IPS DF 6.9 (cell line): ENCODE measurements around the gene EBPL.

Source experiments
- DNase-seq: peaks from one replicate; pipeline ENCODE4 v3.0.0-alpha.2; 2013; ENCODE audit warnings: low read depth, low spot score
- H3K27ac ChIP-seq: one replicate; pipeline ENCODE4 v1.5.1; 2013; ENCODE audit warnings: low read length, control low read depth
- H3K27me3 ChIP-seq: 2 replicates; pipeline ENCODE4 v1.6.1; 2013; ENCODE audit warnings: mild to moderate bottlenecking, low read length; ENCODE audit not compliant: control insufficient read depth, insufficient read depth
- H3K36me3 ChIP-seq: 2 replicates; pipeline ENCODE4 v1.6.1; 2013; ENCODE audit warnings: low read length; ENCODE audit not compliant: control insufficient read depth, insufficient read depth
- H3K4me1 ChIP-seq: 2 replicates; pipeline ENCODE4 v1.6.1; 2013; ENCODE audit warnings: low read length; ENCODE audit not compliant: control insufficient read depth, insufficient read depth
- H3K4me3 ChIP-seq: 2 replicates; pipeline ENCODE4 v1.5.1; 2013; ENCODE audit warnings: mild to moderate bottlenecking, low read length
- H3K9me3 ChIP-seq: 2 replicates; pipeline ENCODE4 v1.6.1; 2013; ENCODE audit warnings: low read length, inconsistent platforms; ENCODE audit not compliant: control insufficient read depth, insufficient read depth
- WGBS: extraction: QIAGEN DNeasy Blood & Tissue Kit; methylation state at CpG from one replicate; pipeline ENCODE4 v1.1.7; 2013; ENCODE audit warnings: mixed read lengths, missing lambda C conversion rate; ENCODE audit not compliant: insufficient read length, insufficient coverage; 5-methylcytosine and 5-hydroxymethylcytosine counted together

Gene EBPL

GRCh38 chr13:49676581-49677298 is 14.5 kb downstream of the EBPL start:
- Histone ChIP-seq H3K4me3 (no peak overlapping the region), H3K4me1 (no peaks in the 10 kb centered on the region; the same call in 1 of the 2 replicates), H3K36me3 (peaks cover 10% of the 10 kb centered on the region; the same call in 1 of the 2 replicates), H3K27me3 (no peaks in the 10 kb centered on the region), H3K9me3 (peaks cover 2% of the 10 kb centered on the region; the same call in 1 of the 2 replicates), H3K27ac (no peak overlapping the region)
- no peak for DNase-seq
- WGBS = no CpG with 5 or more reads among the region's 6 CpGs

- no CpG with 5 or more reads among the region's 5 CpGs for WGBS
- Histone ChIP-seq H3K36me3 (peaks cover 8% of the 10 kb centered on the region), H3K4me1 (no peaks in the 10 kb centered on the region; the same call in 1 of the 2 replicates), H3K27me3 (no peaks in the 10 kb centered on the region), H3K27ac (no peak overlapping the region), H3K4me3 (no peak overlapping the region), H3K9me3 (no peaks in the 10 kb centered on the region)
- DNase-seq = no peak
Observed at GRCh38 chr13:49670828-49671227, 20.5 kb downstream of the EBPL start.

GRCh38 chr13:49669735-49670309 is 21.5 kb downstream of the EBPL start:
- Histone ChIP-seq H3K27me3 (no peaks in the 10 kb centered on the region), H3K36me3 (peaks cover 11% of the 10 kb centered on the region), H3K27ac (no peak overlapping the region), H3K4me1 (no peaks in the 10 kb centered on the region; the same call in 1 of the 2 replicates), H3K9me3 (no peaks in the 10 kb centered on the region), H3K4me3 (no peak overlapping the region)
- 100% methylated on average over 4 of the region's 5 CpGs for WGBS
- DNase-seq = no peak

- H3K4me1 ChIP-seq = no peaks in the 10 kb centered on the region; the same call in 1 of the 2 replicates
- WGBS = no CpG with 5 or more reads among the region's 2 CpGs
- H3K9me3 ChIP-seq = no peaks in the 10 kb centered on the region
- H3K36me3 ChIP-seq = peaks cover 11% of the 10 kb centered on the region
- H3K27me3 ChIP-seq = no peaks in the 10 kb centered on the region
- H3K4me3 ChIP-seq = no peak overlapping the region
- DNase-seq = no peak
- no peak overlapping the region for H3K27ac ChIP-seq
Observed at GRCh38 chr13:49667773-49668172, 23.5 kb downstream of the EBPL start.

- no CpG with 5 or more reads among the region's 4 CpGs for WGBS
- DNase-seq = no peak
- no peak overlapping the region for H3K27ac ChIP-seq
- H3K4me1 ChIP-seq = no peaks in the 10 kb centered on the region
- H3K9me3 ChIP-seq = no peaks in the 10 kb centered on the region
- H3K36me3 ChIP-seq = peaks cover 14% of the 10 kb centered on the region
- H3K27me3 ChIP-seq = no peaks in the 10 kb centered on the region
- no peak overlapping the region for H3K4me3 ChIP-seq
Observed at GRCh38 chr13:49664606-49665005, 26.7 kb downstream of the EBPL start.

GRCh38 chr13:49657241-49657641 is 34.0 kb downstream of the EBPL start:
- no peaks in the 10 kb centered on the region for H3K9me3 ChIP-seq
- no peaks in the 10 kb centered on the region for H3K27me3 ChIP-seq
- no CpG with 5 or more reads among the region's 9 CpGs for WGBS
- H3K4me1 ChIP-seq = no peaks in the 10 kb centered on the region
- DNase-seq = no peak
- H3K4me3 ChIP-seq = no peak overlapping the region; the same call in 1 of the 2 replicates
- H3K27ac ChIP-seq = no peak overlapping the region
- peaks cover 3% of the 10 kb centered on the region; the same call in 1 of the 2 replicates for H3K36me3 ChIP-seq

- no peak overlapping the region for H3K4me3 ChIP-seq
- H3K4me1 ChIP-seq = no peaks in the 10 kb centered on the region
- DNase-seq = no peak
- no peak overlapping the region for H3K27ac ChIP-seq
- H3K9me3 ChIP-seq = no peaks in the 10 kb centered on the region
- no CpG with 5 or more reads among the region's 3 CpGs for WGBS
- H3K27me3 ChIP-seq = no peaks in the 10 kb centered on the region
- H3K36me3 ChIP-seq = peaks cover 3% of the 10 kb centered on the region; the same call in 1 of the 2 replicates
Observed at GRCh38 chr13:49655906-49656305, 35.4 kb downstream of the EBPL start.

- no CpG with 5 or more reads among the region's 3 CpGs for WGBS
- Histone ChIP-seq H3K36me3 (no peaks in the 10 kb centered on the region; the same call in 1 of the 2 replicates), H3K4me3 (no peak overlapping the region), H3K9me3 (no peaks in the 10 kb centered on the region), H3K27ac (no peak overlapping the region), H3K27me3 (no peaks in the 10 kb centered on the region), H3K4me1 (no peaks in the 10 kb centered on the region)
- no peak for DNase-seq
Observed at GRCh38 chr13:49654011-49654410, 37.3 kb downstream of the EBPL start.

- H3K4me1 ChIP-seq = no peaks in the 10 kb centered on the region
- H3K36me3 ChIP-seq = no peaks in the 10 kb centered on the region; the same call in 1 of the 2 replicates
- no peaks in the 10 kb centered on the region for H3K9me3 ChIP-seq
- no peak overlapping the region for H3K27ac ChIP-seq
- H3K4me3 ChIP-seq = no peak overlapping the region
- no peaks in the 10 kb centered on the region for H3K27me3 ChIP-seq
- no peak for DNase-seq
Observed at GRCh38 chr13:49653478-49653877, 37.8 kb downstream of the EBPL start.

GRCh38 chr13:49652355-49653305 is 38.7 kb downstream of the EBPL start:
- Histone ChIP-seq H3K27me3 (no peaks in the 10 kb centered on the region), H3K4me1 (no peaks in the 10 kb centered on the region), H3K36me3 (no peaks in the 10 kb centered on the region), H3K4me3 (no peak overlapping the region), H3K9me3 (no peaks in the 10 kb centered on the region), H3K27ac (no peak overlapping the region)
- DNase-seq = no peak
- no CpG with 5 or more reads among the region's 16 CpGs for WGBS
